ENCODE measurements around the gene CRYGN.

The CRYGN gene

GRCh38 chr7:151406886-151407583 is 32.9 kb downstream of the CRYGN start:
- DNase-seq (ENCODE audit: low spot score), result no peak

GRCh38 chr7:151406051-151406875 is 33.7 kb downstream of the CRYGN start:
- DNase-seq (ENCODE audit: low spot score), result no peak

- no peak for DNase-seq (ENCODE audit: low spot score)
These were observed 34.4 kb downstream of the CRYGN start for GRCh38 chr7:151405588-151405987.

GRCh38 chr7:151405056-151405455 is 34.9 kb downstream of the CRYGN start:
- DNase-seq (ENCODE audit: low spot score), result no peak

- DNase-seq (ENCODE audit: low spot score), result no peak
These were observed 35.5 kb downstream of the CRYGN start for GRCh38 chr7:151404216-151405011.

- DNase-seq (ENCODE audit: low spot score), result no peak
These were observed 36.2 kb downstream of the CRYGN start for GRCh38 chr7:151403764-151404163.

- DNase-seq (ENCODE audit: low spot score), result no peak
These were observed 37.7 kb downstream of the CRYGN start for GRCh38 chr7:151402029-151402835.

GRCh38 chr7:151400626-151401315 is 39.2 kb downstream of the CRYGN start:
- no peak for DNase-seq (ENCODE audit: low spot score)

- no peak for DNase-seq (ENCODE audit: low spot score)
These were observed 40.0 kb downstream of the CRYGN start for GRCh38 chr7:151399906-151400305.

- no peak for DNase-seq (ENCODE audit: low spot score)
These were observed 40.7 kb downstream of the CRYGN start for GRCh38 chr7:151399305-151399601.

GRCh38 chr7:151398446-151399304 is 41.3 kb downstream of the CRYGN start:
- DNase-seq (ENCODE audit: low spot score), result no peak

GRCh38 chr7:151397026-151397425 is 42.9 kb downstream of the CRYGN start:
- no peak for DNase-seq (ENCODE audit: low spot score)

- DNase-seq (ENCODE audit: low spot score), result no peak
These were observed 43.5 kb downstream of the CRYGN start for GRCh38 chr7:151396328-151396970.

GRCh38 chr7:151395036-151395367 is 44.9 kb downstream of the CRYGN start:
- DNase-seq (ENCODE audit: low spot score), result no peak

GRCh38 chr7:151394076-151395035 is 45.6 kb downstream of the CRYGN start:
- DNase-seq (ENCODE audit: low spot score), result no peak

GRCh38 chr7:151393031-151393977 is 46.6 kb downstream of the CRYGN start:
- DNase-seq (ENCODE audit: low spot score), result no peak

- DNase-seq (ENCODE audit: low spot score), result no peak
These were observed 47.5 kb downstream of the CRYGN start for GRCh38 chr7:151392426-151392825.

- DNase-seq (ENCODE audit: low spot score), result no peak
These were observed 47.9 kb downstream of the CRYGN start for GRCh38 chr7:151392002-151392401.

Measured in CD4-positive, alpha-beta T cell treated with Interleukin-6 at 100 ng/mL for 8 hours (primary cell).